COLO668 (cell line): ENCODE results near the gene OR10AG1.

ENCODE experiments used
- DNase-seq: peaks from one replicate; lab custom pipeline; 2025; ENCODE audit not compliant: unreplicated experiment; lab: John Stamatoyannopoulos, UW

Gene OR10AG1

DNA sequence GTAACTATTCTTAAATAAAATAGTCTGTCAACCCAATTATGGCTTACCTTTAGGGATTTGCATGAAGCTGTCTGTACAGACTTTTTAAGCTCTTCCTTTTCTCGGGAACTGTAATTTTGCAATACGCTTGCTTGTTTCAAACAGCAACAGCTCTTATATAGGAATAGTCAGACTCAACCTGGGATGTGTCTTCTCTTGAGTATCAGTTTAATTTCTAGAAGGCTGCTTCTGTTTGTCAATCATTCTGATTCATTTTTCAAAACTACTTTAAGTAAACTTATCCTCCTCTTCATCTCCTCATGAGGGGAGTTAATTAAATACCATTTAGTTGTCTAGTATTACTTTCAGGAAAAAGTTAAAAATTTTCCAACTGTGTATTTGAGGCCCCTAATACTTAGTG lies at the start of gene OR10AG1:
Gene OR10AG1 (minus strand): TSS at position 101 of the 400 bp plus-strand sequence. CDS start 38 bp downstream, at position 63.
- no peak for DNase-seq

DNA sequence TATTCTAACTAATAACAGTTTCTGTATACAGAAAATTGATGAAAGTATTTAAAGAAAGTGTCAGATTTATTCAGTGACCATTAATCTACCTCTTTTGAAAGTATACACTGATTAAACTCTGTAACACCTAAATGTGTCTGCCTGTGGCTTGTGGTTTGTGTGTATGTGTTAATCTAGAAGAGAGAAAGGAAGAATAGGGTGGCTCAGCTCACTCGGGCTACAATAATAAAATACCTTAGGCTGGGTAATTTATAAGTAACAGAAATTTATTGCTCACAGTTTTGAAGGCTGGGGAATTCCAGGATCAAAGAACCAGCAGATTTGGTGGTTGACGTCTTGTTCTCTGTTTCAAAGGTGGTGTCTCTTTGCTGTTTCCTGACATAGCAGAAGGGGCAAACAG lies 44.1 kb upstream of the OR10AG1 start:
- DNase-seq = no peak

DNA sequence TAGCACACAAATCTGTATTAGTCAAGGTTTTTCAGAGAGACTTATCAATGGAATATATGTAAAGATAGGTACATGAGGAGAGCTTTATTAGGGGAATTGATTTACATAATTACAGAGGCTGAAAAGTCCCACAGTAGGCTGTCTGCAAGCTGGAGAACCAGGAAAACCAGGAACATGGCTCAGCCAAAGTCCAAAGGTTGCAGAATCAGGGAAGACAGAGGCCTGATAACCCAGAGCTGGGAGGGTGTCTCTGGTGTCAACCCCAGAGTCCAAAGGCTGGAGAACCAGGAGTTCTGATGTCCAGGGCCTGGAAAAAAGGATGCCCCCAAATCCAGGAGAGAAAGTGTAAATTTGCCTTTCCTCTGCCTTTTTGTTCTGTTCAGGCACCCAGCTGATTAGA lies 41.0 kb upstream of the OR10AG1 start:
- no peak for DNase-seq

GRCh38 chr11:55994525-55994924 lies 24.8 kb upstream of the OR10AG1 start, which contains the start of gene OR5F1:
OR5F1 (minus strand) TSS chr11:55994625; CDS start chr11:55994625, 0 bp downstream.
- no peak for DNase-seq

- no peak for DNase-seq
Observed at GRCh38 chr11:55970935-55971334, 1.2 kb upstream of the OR10AG1 start.

DNA sequence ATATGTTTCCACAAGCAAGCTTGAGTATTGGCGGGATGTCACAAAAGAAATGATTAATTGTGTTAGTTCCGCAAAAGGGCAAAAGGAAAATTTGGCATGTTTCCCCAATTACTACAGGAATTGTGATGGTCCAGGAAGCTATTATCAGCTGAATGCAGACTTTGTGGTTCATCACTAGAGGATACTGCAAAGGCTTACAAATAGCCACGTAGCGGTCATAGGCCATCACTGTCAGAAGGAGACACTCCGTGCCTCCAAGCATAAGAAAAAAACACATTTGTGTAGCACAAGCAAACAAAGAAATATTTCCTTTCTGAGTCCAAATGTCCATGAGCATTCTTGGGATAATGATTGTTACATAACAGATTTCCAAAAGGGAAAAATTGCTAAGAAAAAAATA lies 1.8 kb downstream of the OR10AG1 start:
- DNase-seq = no peak

DNA sequence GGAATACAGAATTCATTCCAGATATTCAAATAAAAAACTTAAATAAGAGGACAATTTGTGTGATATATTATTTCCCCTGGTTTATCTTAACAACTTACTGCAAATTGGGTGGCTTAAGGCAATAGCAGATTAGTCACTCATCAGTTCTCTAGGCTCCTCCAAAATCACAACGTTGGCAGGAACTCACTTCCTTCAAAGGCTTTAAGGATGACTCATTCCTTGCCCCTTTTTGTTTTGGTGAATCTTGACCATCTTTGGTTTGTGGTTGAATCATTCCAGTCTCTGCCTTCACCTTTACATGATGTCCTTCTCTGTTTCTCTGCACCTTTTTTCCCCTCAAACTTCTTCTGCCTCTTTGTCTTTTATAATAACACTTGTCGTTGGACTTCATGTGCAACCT lies 3.4 kb downstream of the OR10AG1 start:
- no peak for DNase-seq

DNA sequence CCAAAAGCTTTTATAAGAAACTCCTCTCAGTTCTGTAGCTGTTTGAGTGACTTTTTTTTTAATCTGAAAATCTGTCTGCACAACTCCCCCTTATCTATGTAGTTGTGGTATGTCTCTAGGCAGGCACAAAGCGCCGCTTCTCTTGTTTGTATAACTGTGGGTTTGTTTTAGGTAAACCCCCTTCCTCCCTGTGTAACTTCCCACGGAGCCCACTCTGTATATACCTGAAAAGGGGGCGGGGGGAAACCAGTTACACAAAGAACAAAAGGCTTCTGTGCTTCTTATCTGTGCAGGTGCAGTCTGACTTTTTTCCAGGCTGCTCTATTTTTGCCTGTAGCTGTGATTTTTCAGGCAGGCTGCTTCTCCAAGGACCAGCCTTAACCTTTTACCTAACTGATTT lies 13.2 kb downstream of the OR10AG1 start:
- DNase-seq = no peak

GRCh38 chr11:55949330-55949729 lies 20.4 kb downstream of the OR10AG1 start:
- DNase-seq = no peak

- peak; percentile 2 for DNase-seq
Observed at GRCh38 chr11:55942785-55943392, 26.9 kb downstream of the OR10AG1 start.

- DNase-seq = no peak
Observed at GRCh38 chr11:55936300-55936699, 33.4 kb downstream of the OR10AG1 start, which contains the start of gene OR5I1. OR5I1 (minus strand) TSS chr11:55936400; CDS start chr11:55936400, 0 bp downstream.

DNA sequence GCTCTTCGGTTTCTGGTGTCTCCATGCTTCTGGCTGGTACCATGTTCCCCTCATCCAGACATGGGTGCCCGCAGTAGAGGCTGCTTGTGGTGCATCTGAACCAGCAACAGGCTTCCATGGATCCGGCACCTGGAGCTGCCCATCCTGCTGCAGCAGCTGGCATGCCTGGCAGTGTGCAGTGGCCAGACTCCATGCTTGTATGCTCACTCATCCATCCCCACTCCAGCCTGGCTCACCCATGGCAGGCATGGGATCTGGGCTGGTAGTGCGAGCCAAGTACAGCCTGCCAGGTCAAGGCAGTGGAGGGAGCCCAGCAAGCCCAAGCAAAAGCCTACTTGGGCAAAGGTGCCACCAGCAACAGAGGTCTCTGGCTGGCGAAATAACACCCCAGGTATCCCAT lies 49.2 kb downstream of the OR10AG1 start:
- DNase-seq = no peak
